Measurements from ENCODE around the gene OSBPL5. TPM values are rescaled to one million over a fixed set of nuclear protein-coding genes. Genes with fewer than 3 reads are reported as not detected.

OSBPL5 gene
- total RNA-seq, 4 donors from 2014 or later = 37.3 to 211 (median 105) TPM

DNA sequence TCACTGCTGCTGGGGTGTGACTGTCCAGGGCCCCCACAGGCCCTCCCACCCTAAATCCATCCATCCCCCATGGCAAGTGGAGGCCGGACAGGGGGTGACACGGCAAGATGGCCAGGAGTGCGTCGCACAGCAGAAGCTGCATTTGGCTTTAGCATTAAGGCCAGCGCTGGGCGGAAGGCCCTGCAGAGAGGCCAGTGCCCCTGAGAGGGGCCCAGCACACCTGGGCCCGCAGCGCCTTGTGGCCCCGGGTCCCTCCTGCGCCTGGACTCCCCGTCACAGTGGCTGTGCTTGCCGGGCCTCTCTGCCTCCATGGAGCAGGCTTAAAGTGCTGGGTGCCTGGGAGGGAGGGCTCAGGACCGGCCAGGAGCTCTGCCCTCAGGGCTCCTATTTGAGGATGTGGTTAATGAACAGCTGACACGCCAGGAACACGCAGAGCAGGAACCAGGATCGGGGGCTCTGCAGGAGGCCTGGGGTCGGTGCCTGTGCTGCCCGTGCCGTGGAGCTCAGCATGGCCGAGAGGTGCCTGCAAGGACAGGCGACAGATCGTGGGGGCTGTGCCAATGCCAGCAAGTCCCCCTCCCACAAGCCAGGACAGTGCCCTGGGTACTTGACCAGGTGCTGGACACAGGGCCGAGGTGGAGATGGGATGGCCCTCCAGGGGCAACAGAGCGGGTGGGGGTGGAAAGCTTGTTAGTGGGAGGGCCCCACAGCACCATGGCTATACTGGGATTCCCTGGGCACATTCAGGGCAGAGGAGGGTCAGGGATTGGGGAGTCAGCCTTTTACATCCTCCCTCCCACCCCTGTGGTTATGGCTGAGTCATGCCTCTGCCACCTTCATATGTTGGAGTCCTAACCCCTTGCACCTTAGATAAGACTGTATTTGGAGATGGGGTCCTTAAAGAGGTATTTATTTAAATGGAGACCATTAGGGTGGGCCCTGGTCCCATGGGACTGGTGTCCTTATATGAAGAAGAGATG is 77.0 kb downstream of the OSBPL5 start:
- no peak overlapping the region for H3K4me3 ChIP-seq
- peaks cover 0 to 3% (median 0%) of the 10 kb centered on the region in 4 donors for H3K4me1 ChIP-seq
- no peaks in the 10 kb centered on the region for H3K9me3 ChIP-seq
- TF ChIP-seq POLR2A (IDR thresholded peaks at IDR 0.05) = no peak
- TF ChIP-seq, protein P1, sequence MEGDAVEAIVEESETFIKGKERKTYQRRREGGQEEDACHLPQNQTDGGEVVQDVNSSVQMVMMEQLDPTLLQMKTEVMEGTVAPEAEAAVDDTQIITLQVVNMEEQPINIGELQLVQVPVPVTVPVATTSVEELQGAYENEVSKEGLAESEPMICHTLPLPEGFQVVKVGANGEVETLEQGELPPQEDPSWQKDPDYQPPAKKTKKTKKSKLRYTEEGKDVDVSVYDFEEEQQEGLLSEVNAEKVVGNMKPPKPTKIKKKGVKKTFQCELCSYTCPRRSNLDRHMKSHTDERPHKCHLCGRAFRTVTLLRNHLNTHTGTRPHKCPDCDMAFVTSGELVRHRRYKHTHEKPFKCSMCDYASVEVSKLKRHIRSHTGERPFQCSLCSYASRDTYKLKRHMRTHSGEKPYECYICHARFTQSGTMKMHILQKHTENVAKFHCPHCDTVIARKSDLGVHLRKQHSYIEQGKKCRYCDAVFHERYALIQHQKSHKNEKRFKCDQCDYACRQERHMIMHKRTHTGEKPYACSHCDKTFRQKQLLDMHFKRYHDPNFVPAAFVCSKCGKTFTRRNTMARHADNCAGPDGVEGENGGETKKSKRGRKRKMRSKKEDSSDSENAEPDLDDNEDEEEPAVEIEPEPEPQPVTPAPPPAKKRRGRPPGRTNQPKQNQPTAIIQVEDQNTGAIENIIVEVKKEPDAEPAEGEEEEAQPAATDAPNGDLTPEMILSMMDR (IDR thresholded peaks at IDR 0.05) = no peak
- no peak for TF ChIP-seq EP300 (IDR thresholded peaks at IDR 0.05; ENCODE audit: low read depth)
- TF ChIP-seq POLR2AphosphoS5 (IDR thresholded peaks at IDR 0.05) = no peak
- intact Hi-C loops (cut with DNase I; ENCODE audit: low total_unique reads) = no loop called here
- WGBS, 2 donors (ENCODE audit: low coverage in 1 of 2) = 75 to 79% methylated on average over 8 to 18 of the region's 24 CpGs
- H3K36me3 ChIP-seq = no peaks in the 10 kb centered on the region
- peaks cover 3% of the 10 kb centered on the region for H3K27me3 ChIP-seq
- no peak overlapping the region for H3K27ac ChIP-seq
- no peak for DNase-seq
- in situ Hi-C loops (cut with MboI; ENCODE audit: low pct_ligation_motif_present in 1 of 4, low pct_unique_long_range_greater_than_20kb in 1 of 4, low sequenced_read_pairs in 3 of 4) = loop anchor here in 1 of 4 donors (25.0 kb wide), 1 partner anchor 551 kb away; no protein-coding TSS in a partner anchor

DNA sequence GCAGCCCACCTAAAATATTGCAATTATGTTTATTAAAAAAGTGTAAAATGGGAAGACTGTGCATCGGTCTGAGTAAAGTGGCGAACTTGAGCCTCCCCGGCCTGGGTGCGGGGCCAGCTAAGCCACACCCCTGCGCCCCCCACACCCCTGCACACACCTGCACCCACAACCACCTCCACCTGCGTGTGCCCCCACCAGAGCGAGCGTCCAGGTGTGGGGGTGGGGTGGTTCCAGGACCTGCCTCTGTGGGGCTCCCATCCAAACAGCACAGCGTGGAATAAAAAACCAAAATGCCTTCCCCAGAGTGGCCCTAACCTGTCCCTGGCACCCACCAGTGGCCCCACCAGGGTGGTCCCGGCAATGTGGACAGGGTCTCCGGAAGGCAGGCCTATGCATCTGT is 77.7 kb downstream of the OSBPL5 start:
- no peak for DNase-seq
- TF ChIP-seq, protein P1 (IDR thresholded peaks at IDR 0.05) = no peak
- TF ChIP-seq POLR2AphosphoS5 (IDR thresholded peaks at IDR 0.05) (no peak), EP300 (IDR thresholded peaks at IDR 0.05; ENCODE audit: low read depth) (no peak), POLR2A (IDR thresholded peaks at IDR 0.05) (no peak)
- in situ Hi-C loops (cut with MboI; ENCODE audit: low pct_ligation_motif_present in 1 of 4, low pct_unique_long_range_greater_than_20kb in 1 of 4, low sequenced_read_pairs in 3 of 4) (loop anchor here in 1 of 4 donors (25.0 kb wide), 1 partner anchor 550 kb away; no protein-coding TSS in a partner anchor), intact Hi-C loops (cut with DNase I; ENCODE audit: low total_unique reads) (no loop called here)
- Histone ChIP-seq H3K36me3 (no peaks in the 10 kb centered on the region), H3K27ac (no peak overlapping the region), H3K9me3 (no peaks in the 10 kb centered on the region), H3K4me3 (no peak overlapping the region), H3K4me1 (peaks cover 0 to 3% (median 0%) of the 10 kb centered on the region in 4 donors), H3K27me3 (peaks cover 3% of the 10 kb centered on the region)
- WGBS, 2 donors (ENCODE audit: low coverage in 1 of 2) = 85% methylated on average over 11 of the region's 11 CpGs; no CpG with 5 or more reads in 1 of the 2 donors

GRCh38 chr11:3086671-3087150 is 78.4 kb downstream of the OSBPL5 start:
- no peak for TF ChIP-seq POLR2A (IDR thresholded peaks at IDR 0.05)
- TF ChIP-seq, protein P1 (IDR thresholded peaks at IDR 0.05) = no peak
- no peak for TF ChIP-seq POLR2AphosphoS5 (IDR thresholded peaks at IDR 0.05)
- no peak for TF ChIP-seq EP300 (IDR thresholded peaks at IDR 0.05; ENCODE audit: low read depth)
- H3K4me1 ChIP-seq = no peaks in the 10 kb centered on the region
- in situ Hi-C loops (cut with MboI; ENCODE audit: low pct_ligation_motif_present in 1 of 4, low pct_unique_long_range_greater_than_20kb in 1 of 4, low sequenced_read_pairs in 3 of 4) = loop anchor here in 1 of 4 donors (25.0 kb wide), 1 partner anchor 549 kb away; no protein-coding TSS in a partner anchor
- 43% methylated on average over 8 of the region's 9 CpGs; no CpG with 5 or more reads in 1 of the 2 donors for WGBS, 2 donors (ENCODE audit: low coverage in 1 of 2)
- H3K36me3 ChIP-seq = no peaks in the 10 kb centered on the region
- H3K27me3 ChIP-seq = peaks cover 3% of the 10 kb centered on the region
- intact Hi-C loops (cut with DNase I; ENCODE audit: low total_unique reads) = no loop called here
- no peaks in the 10 kb centered on the region for H3K9me3 ChIP-seq
- no peak overlapping the region for H3K4me3 ChIP-seq
- no peak overlapping the region for H3K27ac ChIP-seq
- no peak for DNase-seq

DNA sequence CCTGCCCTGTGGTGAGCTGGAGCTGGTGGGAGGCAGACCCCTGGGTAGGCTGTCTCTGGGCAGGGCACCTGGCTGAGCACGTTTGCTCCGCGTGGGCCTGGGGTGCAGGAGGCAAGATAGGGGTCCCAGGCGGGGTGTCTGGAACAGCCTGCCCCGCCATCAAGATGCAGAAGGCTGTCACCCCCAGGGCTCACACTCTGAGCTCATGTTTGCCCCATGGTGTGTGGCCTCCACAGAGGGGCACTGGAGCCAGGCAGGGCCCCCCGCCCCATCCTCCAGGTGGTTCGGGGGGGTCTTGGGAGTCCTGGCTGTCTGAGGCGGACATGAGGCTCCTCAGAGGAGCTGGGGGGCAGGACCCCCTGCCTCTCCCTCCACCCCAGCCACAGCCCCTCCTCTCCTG is 79.0 kb downstream of the OSBPL5 start:
- intact Hi-C loops (cut with DNase I; ENCODE audit: low total_unique reads) (no loop called here), in situ Hi-C loops (cut with MboI; ENCODE audit: low pct_ligation_motif_present in 1 of 4, low pct_unique_long_range_greater_than_20kb in 1 of 4, low sequenced_read_pairs in 3 of 4) (loop anchor here in 1 of 4 donors (25.0 kb wide), 1 partner anchor 549 kb away; no protein-coding TSS in a partner anchor)
- H3K4me1 ChIP-seq = no peaks in the 10 kb centered on the region
- H3K36me3 ChIP-seq = no peaks in the 10 kb centered on the region
- DNase-seq = no peak
- H3K4me3 ChIP-seq = no peak overlapping the region
- H3K9me3 ChIP-seq = no peaks in the 10 kb centered on the region
- H3K27ac ChIP-seq = no peak overlapping the region
- 20 to 65% methylated on average over 1 to 5 of the region's 8 CpGs for WGBS, 2 donors (ENCODE audit: low coverage in 1 of 2)
- TF ChIP-seq POLR2A (IDR thresholded peaks at IDR 0.05) (no peak), POLR2AphosphoS5 (IDR thresholded peaks at IDR 0.05) (no peak), EP300 (IDR thresholded peaks at IDR 0.05; ENCODE audit: low read depth) (no peak)
- TF ChIP-seq, protein P1 (IDR thresholded peaks at IDR 0.05) = no peak
- H3K27me3 ChIP-seq = peaks cover 3% of the 10 kb centered on the region
